SU-DHL-6 (cell line): ENCODE measurements around the gene UBE2G2.
"Not testable (repeated sequence)": the region's sequence is repeated elsewhere in the genome, so short reads cannot be mapped to it uniquely, and the experiment has no call there.

ENCODE experiments used
- H2AFZ ChIP-seq: fragments of 200-600 bp; sonication (generic); 2 replicates; pipeline ENCODE4 v1.6.1; 2014; ENCODE audit warnings: low read depth, mild to moderate bottlenecking, moderate library complexity, mixed read lengths, antibody characterized with exemption, low read length; ENCODE audit not compliant: severe bottlenecking
- H3F3A ChIP-seq: fragments of 200-600 bp; shearing (Covaris generic); 2 replicates; pipeline ENCODE4 v1.6.0; 2016; ENCODE audit warnings: antibody characterized with exemption, mild to moderate bottlenecking; ENCODE audit not compliant: insufficient read depth
- H3K27ac ChIP-seq: fragments of 200-600 bp; sonication (generic); 2 replicates; pipeline ENCODE4 v1.5.1; 2016; ENCODE audit warnings: low read depth, mild to moderate bottlenecking, low read length, moderate library complexity, mixed read lengths
- H3K27me3 ChIP-seq: fragments of 200-600 bp; sonication (generic), shearing (Covaris generic); 2 replicates; pipeline ENCODE4 v1.6.0; 2014; ENCODE audit warnings: mild to moderate bottlenecking, low read length
- H3K36me3 ChIP-seq: fragments of 200-600 bp; sonication (generic); 2 replicates; pipeline ENCODE4 v1.6.1; 2014; ENCODE audit warnings: mild to moderate bottlenecking, low read length, mixed read lengths
- H3K4me2 ChIP-seq: fragments of 300-600, 200-600 bp; shearing (Covaris generic), sonication (generic); 2 replicates; pipeline ENCODE4 v1.6.0; 2014; ENCODE audit warnings: low read length, low read depth, mild to moderate bottlenecking; ENCODE audit not compliant: poor library complexity, severe bottlenecking
- H3K4me3 ChIP-seq: fragments of 200-600 bp; sonication (generic); 2 replicates; pipeline ENCODE4 v1.5.1; 2014; ENCODE audit warnings: antibody characterized with exemption, low read length, mild to moderate bottlenecking, mixed read lengths; ENCODE audit not compliant: insufficient read depth, poor library complexity, severe bottlenecking
- H3K79me2 ChIP-seq: fragments of 200-600 bp; sonication (generic); 2 replicates; pipeline ENCODE4 v1.6.1; 2014; ENCODE audit warnings: mild to moderate bottlenecking, low read length, moderate library complexity; ENCODE audit not compliant: insufficient read depth
- H3K9ac ChIP-seq: fragments of 200-600 bp; sonication (generic); 2 replicates; pipeline ENCODE4 v1.7.0; 2014; ENCODE audit warnings: mild to moderate bottlenecking, low read length
- H3K9me2 ChIP-seq: fragments of 200-600 bp; sonication (generic); replicated peaks from 2 replicates; pipeline ENCODE4 v1.6.1; 2014; ENCODE audit warnings: low read length; ENCODE audit not compliant: insufficient read depth
- H3K9me3 ChIP-seq: fragments of 200-600 bp; sonication (generic); 2 replicates; pipeline ENCODE4 v1.6.1; 2014; ENCODE audit warnings: low read length, mixed read lengths; ENCODE audit not compliant: insufficient read depth
- H4K20me1 ChIP-seq: fragments of 200-600 bp; sonication (generic); 2 replicates; pipeline ENCODE4 v1.6.1; 2014; ENCODE audit warnings: low read depth, mild to moderate bottlenecking, antibody characterized with exemption, low read length, moderate library complexity, mixed read lengths
- CTCF ChIP-seq: fragments of 200-600 bp; sonication (generic); IDR thresholded peaks from one replicate; pipeline ENCODE4 v1.5.1; 2017; ENCODE audit warnings: antibody characterized with exemption, mild to moderate bottlenecking, low read length, moderate library complexity; ENCODE audit not compliant: insufficient read depth, poor library complexity, severe bottlenecking
- EZH2phosphoT487 ChIP-seq: fragments of 200-600 bp; sonication (generic), shearing (Covaris generic); conservative IDR thresholded peaks from 2 replicates; pipeline ENCODE4 v1.6.1; 2018; ENCODE audit warnings: mild to moderate bottlenecking, antibody characterized with exemption, low read length, moderate library complexity, mixed read lengths

The UBE2G2 gene

DNA sequence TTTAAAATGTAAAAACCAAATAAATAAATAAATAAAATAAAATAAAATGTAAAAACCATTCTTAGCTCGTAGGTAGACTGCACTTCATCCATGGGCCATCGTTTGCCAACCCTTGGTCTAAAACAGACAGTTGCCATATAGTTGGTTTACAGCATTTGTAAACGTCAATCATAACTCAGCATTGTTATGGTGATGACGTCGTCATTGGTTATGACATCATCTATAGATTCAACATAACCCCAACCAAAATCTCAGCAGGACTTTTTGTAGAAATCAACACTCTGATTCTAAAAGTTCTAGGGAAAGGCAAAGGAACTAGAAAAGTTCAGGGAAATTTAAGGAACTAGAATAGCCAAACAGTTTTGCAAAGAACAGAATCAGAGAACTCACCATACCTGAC is 32.0 kb upstream of the UBE2G2 start:
- no peak overlapping the region for H2AFZ ChIP-seq
- H3K4me2 ChIP-seq = no peak overlapping the region
- H3K27ac ChIP-seq = no peak overlapping the region
- H3K36me3 ChIP-seq = no peaks in the 10 kb centered on the region
- H4K20me1 ChIP-seq = no peaks in the 10 kb centered on the region
- H3K27me3 ChIP-seq = no peaks in the 10 kb centered on the region
- H3F3A ChIP-seq = no peaks in the 10 kb centered on the region
- H3K9me2 ChIP-seq = no peaks in the 10 kb centered on the region
- no peak overlapping the region for H3K9ac ChIP-seq
- H3K4me3 ChIP-seq = no peak overlapping the region
- H3K9me3 ChIP-seq = peaks cover 5% of the 10 kb centered on the region
- H3K79me2 ChIP-seq = no peaks in the 10 kb centered on the region
- TF ChIP-seq CTCF = no peak
- TF ChIP-seq EZH2phosphoT487 = no peak

- H3K27me3 ChIP-seq, H2AFZ ChIP-seq, H3F3A ChIP-seq, H4K20me1 ChIP-seq, H3K36me3 ChIP-seq, H3K9me2 ChIP-seq, H3K4me2 ChIP-seq, H3K79me2 ChIP-seq, H3K4me3 ChIP-seq, H3K9ac ChIP-seq, H3K27ac ChIP-seq: not testable (repeated sequence)
- peaks cover 14% of the 10 kb centered on the region for H3K9me3 ChIP-seq
Observed at GRCh38 chr21:44832516-44833255, 31.1 kb upstream of the UBE2G2 start.

DNA sequence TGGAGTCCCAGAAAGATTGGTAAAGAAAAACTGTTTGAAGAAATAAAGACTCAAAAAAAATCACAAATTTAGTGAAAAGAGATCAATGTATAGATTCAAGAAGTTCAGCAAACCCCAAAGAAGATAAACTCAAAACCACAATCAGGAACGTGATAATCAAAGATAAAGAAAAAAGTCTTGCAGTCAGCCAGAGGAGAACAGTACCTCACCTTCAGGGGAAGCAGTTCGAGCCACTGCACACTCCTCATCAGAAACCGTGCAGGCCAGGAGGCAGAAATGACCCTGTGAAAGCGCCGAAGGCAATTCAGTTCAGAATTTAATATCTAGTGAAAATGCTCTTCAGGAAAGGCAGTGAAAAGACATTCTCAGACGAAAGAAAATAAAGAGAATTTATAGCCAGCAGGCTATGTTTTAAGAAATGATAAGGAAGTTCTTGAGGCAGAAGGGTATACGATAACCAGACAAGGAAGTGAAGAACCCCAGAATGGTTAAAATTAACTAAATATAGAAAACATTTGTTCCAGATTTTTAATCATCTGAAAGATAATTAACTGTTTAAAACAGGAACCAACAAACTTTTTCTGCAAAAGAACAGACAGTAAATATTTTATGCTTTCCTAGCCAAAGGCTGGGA is 29.7 kb upstream of the UBE2G2 start:
- H3K27ac ChIP-seq = no peak overlapping the region
- no peaks in the 10 kb centered on the region for H3F3A ChIP-seq
- H3K36me3 ChIP-seq = no peaks in the 10 kb centered on the region
- TF ChIP-seq CTCF (no peak), EZH2phosphoT487 (no peak)
- H3K4me3 ChIP-seq = no peak overlapping the region
- no peaks in the 10 kb centered on the region for H4K20me1 ChIP-seq
- no peaks in the 10 kb centered on the region for H3K79me2 ChIP-seq
- no peaks in the 10 kb centered on the region for H3K27me3 ChIP-seq
- H2AFZ ChIP-seq = no peak overlapping the region
- no peaks in the 10 kb centered on the region for H3K9me2 ChIP-seq
- H3K9me3 ChIP-seq = peaks cover 20% of the 10 kb centered on the region
- no peak overlapping the region for H3K4me2 ChIP-seq
- H3K9ac ChIP-seq = no peak overlapping the region

DNA sequence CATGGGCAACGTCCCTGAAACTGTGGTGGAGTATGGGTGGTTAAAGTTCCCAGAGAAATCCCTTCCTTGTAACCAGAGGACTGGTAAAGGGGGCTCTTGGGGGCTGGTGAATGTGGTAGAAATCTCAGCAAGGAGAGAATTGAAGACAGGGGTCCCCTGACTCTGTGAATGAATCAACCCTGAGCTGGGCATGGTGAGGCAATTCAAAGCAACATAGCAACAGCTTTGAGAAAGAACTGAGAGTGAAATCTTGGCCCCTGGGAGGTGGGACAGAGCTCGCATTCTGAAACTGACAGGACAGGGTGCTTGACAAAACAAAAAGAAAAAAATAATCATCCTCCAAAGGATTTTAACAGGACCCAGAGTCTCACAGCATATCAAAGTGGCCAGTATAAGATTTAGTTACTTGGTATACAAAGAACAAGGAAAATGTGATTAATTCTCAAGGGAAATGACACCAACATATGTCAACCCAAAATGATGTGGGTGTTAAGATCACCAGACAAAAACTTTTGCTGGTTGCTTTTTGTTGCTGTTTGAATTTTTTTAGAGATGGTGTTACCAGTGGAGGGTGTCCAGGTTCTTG is 28.0 kb upstream of the UBE2G2 start:
- H3K79me2 ChIP-seq = no peaks in the 10 kb centered on the region
- H3K9me2 ChIP-seq = no peaks in the 10 kb centered on the region
- H3K36me3 ChIP-seq = no peaks in the 10 kb centered on the region
- no peak overlapping the region for H3K9ac ChIP-seq
- H2AFZ ChIP-seq = no peak overlapping the region
- H3K27me3 ChIP-seq = no peaks in the 10 kb centered on the region
- H3K9me3 ChIP-seq = peaks cover 20% of the 10 kb centered on the region
- H3K4me2 ChIP-seq = no peak overlapping the region
- no peak overlapping the region for H3K27ac ChIP-seq
- TF ChIP-seq EZH2phosphoT487 (no peak), CTCF (no peak)
- H4K20me1 ChIP-seq = no peaks in the 10 kb centered on the region
- H3K4me3 ChIP-seq = no peak overlapping the region
- H3F3A ChIP-seq = no peaks in the 10 kb centered on the region
